Endothelial cell of umbilical vein (primary cell): ENCODE measurements around the gene CPZ. TPM values are rescaled to one million over a fixed set of nuclear protein-coding genes. Genes with fewer than 3 reads are reported as not detected.

ENCODE experiments used
- BruUV-seq: library from RNA; stranded (reverse); fragments of 400-500 nt; replicated peaks from 2 replicates; lab custom pipeline; 2021; lab: Mats Ljungman, UMichigan
- CTCF ChIA-PET: fragments of 300-600, 350-600 bp; sonication (Branson Sonifier 250); formaldehyde crosslinking; loops from one replicate; lab custom pipeline; 2021; ENCODE audit warnings: antibody characterized with exemption, inconsistent platforms; lab: Charles Lee
- POLR2A ChIA-PET: fragments of 300-600, 350-600 bp; sonication (Branson Sonifier 250); formaldehyde crosslinking; loops from one replicate; lab custom pipeline; 2021; ENCODE audit warnings: antibody characterized with exemption, inconsistent platforms; lab: Charles Lee
- DNase-seq: peaks from one replicate; pipeline ENCODE4 v3.0.0-alpha.2; 2011; ENCODE audit warnings: low read depth, low spot score
- FAIRE-seq: peaks from 2 replicates; lab custom pipeline; 2011; peaks lifted over from hg19 to GRCh38; lab: Jason Lieb, UNC
- H2AFZ ChIP-seq: 2 replicates; pipeline ENCODE4 v1.6.0; 2012; ENCODE audit warnings: low read depth, low read length, control low read depth, inconsistent platforms
- H3K27ac ChIP-seq: 2 replicates; pipeline ENCODE4 v1.5.1; 2011; ENCODE audit warnings: low read depth, mild to moderate bottlenecking, control low read depth, low read length, moderate library complexity; ENCODE audit not compliant: insufficient read depth
- H3K27me3 ChIP-seq, 2 experiments: 2 replicates each; pipeline versions ENCODE4 v1.6.0 to v1.6.1; 2011; ENCODE audit warnings: low read length in 2 of 2, mixed read lengths in 1 of 2; ENCODE audit not compliant: control insufficient read depth in 2 of 2, insufficient read depth in 2 of 2
- H3K36me3 ChIP-seq, 2 experiments: 2 replicates in 1 of 2; 3 replicates in 1 of 2; pipeline ENCODE4 v1.5.1; 2011; ENCODE audit warnings: low read length in 2 of 2, mild to moderate bottlenecking in 1 of 2, moderate library complexity in 1 of 2; ENCODE audit not compliant: control insufficient read depth in 2 of 2, insufficient read depth in 2 of 2; ENCODE audit errors: extremely low read depth in 1 of 2
- H3K4me1 ChIP-seq: 3 replicates; pipeline ENCODE4 v1.5.1; 2011; ENCODE audit warnings: mild to moderate bottlenecking, low read length; ENCODE audit not compliant: control insufficient read depth, insufficient read depth; ENCODE audit errors: extremely low read depth
- H3K4me2 ChIP-seq: 2 replicates; pipeline ENCODE4 v1.6.1; 2011; ENCODE audit warnings: low read length, control low read depth, mixed read lengths; ENCODE audit not compliant: insufficient read depth
- H3K4me3 ChIP-seq, 3 experiments: fragments of 200-600 bp in 1 of 3; sonication (generic), shearing (Covaris generic) in 1 of 3; replicated peaks in 1 of 3; 2 replicates each; pipeline ENCODE4 v1.5.1; 2011 to 2016; ENCODE audit warnings: control low read depth in 3 of 3, low read length in 3 of 3, mild to moderate bottlenecking in 2 of 3, inconsistent platforms in 1 of 3, low read depth in 1 of 3, moderate library complexity in 1 of 3; ENCODE audit not compliant: insufficient read depth in 1 of 3
- H3K79me2 ChIP-seq: 2 replicates; pipeline ENCODE4 v1.6.0; 2012; ENCODE audit warnings: low read length, inconsistent platforms; ENCODE audit not compliant: control insufficient read depth, insufficient read depth
- H3K9ac ChIP-seq: replicated peaks from 2 replicates; pipeline ENCODE3; 2011; ENCODE audit warnings: low read length, control low read depth; ENCODE audit not compliant: insufficient read depth; ENCODE audit errors: extremely low read depth
- H3K9me1 ChIP-seq: replicated peaks from 3 replicates; pipeline ENCODE4 v1.6.0; 2011; ENCODE audit warnings: mild to moderate bottlenecking, low read length; ENCODE audit not compliant: control insufficient read depth, insufficient read depth; ENCODE audit errors: extremely low read depth
- H3K9me3 ChIP-seq: replicated peaks from 2 replicates; pipeline ENCODE4 v1.5.1; 2012; ENCODE audit warnings: low read length, inconsistent platforms; ENCODE audit not compliant: control insufficient read depth, insufficient read depth
- H4K20me1 ChIP-seq: replicated peaks from 2 replicates; pipeline ENCODE3; 2011; ENCODE audit warnings: mild to moderate bottlenecking, low read length; ENCODE audit not compliant: control insufficient read depth, insufficient read depth; ENCODE audit errors: extremely low read depth
- CTCF ChIP-seq, 2 donors: IDR thresholded peaks; 1 replicate in 1 of 2; 2 replicates in 1 of 2; pipeline ENCODE4 v1.5.1; 2011; ENCODE audit warnings: low read length in 2 of 2, mild to moderate bottlenecking in 2 of 2, moderate library complexity in 2 of 2, control low read depth in 1 of 2, inconsistent platforms in 1 of 2, low read depth in 1 of 2; ENCODE audit not compliant: insufficient read depth in 1 of 2; ENCODE audit errors: extremely low read depth in 1 of 2
- EZH2 ChIP-seq: IDR thresholded peaks from 2 replicates; pipeline ENCODE4 v1.6.1; 2012; ENCODE audit warnings: borderline replicate concordance, low read depth, mild to moderate bottlenecking, moderate library complexity, low read length, inconsistent platforms; ENCODE audit not compliant: severe bottlenecking
- GATA2 ChIP-seq: IDR thresholded peaks from 2 replicates; pipeline ENCODE4 v1.7.0; 2011; ENCODE audit warnings: low read depth, mild to moderate bottlenecking, moderate library complexity, mixed read lengths, low read length; ENCODE audit not compliant: insufficient read length, insufficient read depth
- JUN ChIP-seq: IDR thresholded peaks from 2 replicates; pipeline ENCODE4 v1.6.1; 2011; ENCODE audit warnings: borderline replicate concordance, low read depth; ENCODE audit not compliant: insufficient read length, insufficient read depth
- MAX ChIP-seq: IDR thresholded peaks from 2 replicates; pipeline ENCODE4 v1.6.1; 2011; ENCODE audit not compliant: insufficient read depth, insufficient read length
- MYC ChIP-seq: IDR thresholded peaks from one replicate; pipeline ENCODE4 v1.6.1; 2011; ENCODE audit warnings: mild to moderate bottlenecking, low read depth, low read length
- POLR2A ChIP-seq: IDR thresholded peaks from 2 replicates; pipeline ENCODE4 v1.6.1; 2012; ENCODE audit warnings: low read depth, mild to moderate bottlenecking, control low read depth, low read length
- dilution Hi-C: fragments of 300-500 bp; cut with MboI; formaldehyde crosslinking; loops from one replicate; pipeline ENCODE4 v1.15.0; 2019; ENCODE audit warnings: low sequenced_read_pairs; ENCODE audit not compliant: extremely low pct_ligation_motif_present
- intact Hi-C: fragments of 100-400 bp; cut with micrococcal nuclease; formaldehyde crosslinking; loops from one replicate; pipeline ENCODE4 v1.10.0; 2022
- polyA plus RNA-seq, 4 experiments: library from polyadenylated mRNA; depleted of rRNA in 3 of 4; stranded (reverse) in 3 of 4; unstranded in 1 of 4; fragments of >200 nt; gene quantifications; 2 replicates each; pipeline versions ENCODE4 v1.2.1 to v1.2.3, GENCODE V29; 2011 to 2012; ENCODE audit warnings: missing spikeins in 1 of 4
- total RNA-seq: library from RNA; stranded (reverse); gene quantifications from 2 replicates; pipeline ENCODE4 v1.2.3, GENCODE V29; 2021

Gene CPZ
- total and polyA plus RNA-seq, 2 donors (not counting 3 experiments of a cell fraction or from before 2014, with no cell fraction given): not detected

GRCh38 chr4:8614365-8615193 is 22.0 kb downstream of the CPZ start:
- Histone ChIP-seq H3K9me3 (no peaks in the 10 kb centered on the region), H3K4me1 (no peaks in the 10 kb centered on the region), H3K36me3 (no peaks in the 10 kb centered on the region), H3K27ac (no peak overlapping the region), H3K4me2 (no peak overlapping the region), H3K9ac (no peak overlapping the region), H3K27me3 (no peaks in the 10 kb centered on the region), H4K20me1 (no peaks in the 10 kb centered on the region), H3K4me3 (no peak overlapping the region), H2AFZ (no peak overlapping the region), H3K9me1 (no peaks in the 10 kb centered on the region), H3K79me2 (no peaks in the 10 kb centered on the region)
- dilution Hi-C loops: no loop called here
- TF ChIP-seq CTCF (IDR thresholded peaks at IDR 0.05; ENCODE audit: extremely low read depth in 1 of 2, insufficient read depth in 1 of 2, low read depth in 1 of 2, low read length in 2 of 2) (no peak), GATA2 (no peak), JUN (no peak), POLR2A (no peak), EZH2 (no peak), MYC (no peak), MAX (no peak)
- DNase-seq (no peak), FAIRE-seq (no peak)
- POLR2A ChIA-PET: no interaction called here
- intact Hi-C loops: no loop called here
- CTCF ChIA-PET: no interaction called here
- BruUV-seq: no TSS peak
